HCT116 (cell line): Measurements from ENCODE around the gene CEACAM1.

ENCODE experiments used
- CTCF ChIP-seq, 3 experiments: fragments of 200-600 bp in 1 of 3; sonication (generic) in 1 of 3; IDR thresholded peaks in 2 of 3; conservative IDR thresholded peaks in 1 of 3; 2 replicates each; pipeline ENCODE4 v1.5.1; 2012 to 2017; ENCODE audit warnings: low read depth in 2 of 3, low read length in 2 of 3, antibody characterized with exemption in 1 of 3, borderline replicate concordance in 1 of 3, control low read depth in 1 of 3, mild to moderate bottlenecking in 1 of 3, mixed read lengths in 1 of 3, mixed run types in 1 of 3, moderate library complexity in 1 of 3; ENCODE audit not compliant: insufficient read depth in 1 of 3
- EZH2 ChIP-seq: fragments of 200-600 bp; sonication (generic); IDR thresholded peaks from 2 replicates; pipeline ENCODE4 v1.6.1; 2017; ENCODE audit warnings: antibody characterized with exemption, mixed run types

- TF ChIP-seq CTCF (IDR thresholded peaks at IDR 0.05 in 2 of 3, conservative IDR thresholded peaks at IDR 0.05 in 1 of 3; ENCODE audit: borderline replicate concordance in 1 of 3, insufficient read depth in 1 of 3, low read depth in 2 of 3, low read length in 2 of 3) (no peak), EZH2 (no peak)
Observed at GRCh38 chr19:42508892-42509444, 19.3 kb downstream of the CEACAM1 start.
